Stimulated activated CD4-positive, alpha-beta T cell treated with anti-CD3 and anti-CD28 coated beads, Interleukin-1b, Interleukin-23, amount 100 ng/mL, for 4 hours (primary cell): ENCODE results near the gene MTUS2.

Experiments
- DNase-seq, 2 donors: peaks; one replicate each; pipeline ENCODE4 v3.0.0-alpha.2; 2020; ENCODE audit warnings: low read depth in 2 of 2

Gene MTUS2

DNA sequence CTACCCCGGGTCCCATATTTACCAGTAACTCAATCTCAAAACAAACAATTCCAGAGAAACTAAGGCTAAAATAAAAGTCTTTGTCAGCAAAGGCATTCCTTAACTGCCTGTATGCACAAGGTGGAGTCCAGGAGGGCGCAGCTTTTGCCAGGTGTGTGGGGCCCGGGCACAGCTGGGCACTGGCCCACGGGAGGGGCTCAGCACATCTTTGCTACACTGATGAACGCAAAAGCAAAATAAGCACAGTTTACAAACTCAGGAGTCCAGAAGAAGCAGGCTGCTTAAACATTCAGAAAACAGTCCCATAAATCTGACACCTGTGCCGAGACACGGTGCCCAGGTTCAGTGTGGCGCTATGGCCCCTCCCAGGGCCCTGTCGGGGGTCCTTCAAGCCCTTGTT is 704.5 kb downstream of the MTUS2 start:
- DNase-seq: no peak

DNA sequence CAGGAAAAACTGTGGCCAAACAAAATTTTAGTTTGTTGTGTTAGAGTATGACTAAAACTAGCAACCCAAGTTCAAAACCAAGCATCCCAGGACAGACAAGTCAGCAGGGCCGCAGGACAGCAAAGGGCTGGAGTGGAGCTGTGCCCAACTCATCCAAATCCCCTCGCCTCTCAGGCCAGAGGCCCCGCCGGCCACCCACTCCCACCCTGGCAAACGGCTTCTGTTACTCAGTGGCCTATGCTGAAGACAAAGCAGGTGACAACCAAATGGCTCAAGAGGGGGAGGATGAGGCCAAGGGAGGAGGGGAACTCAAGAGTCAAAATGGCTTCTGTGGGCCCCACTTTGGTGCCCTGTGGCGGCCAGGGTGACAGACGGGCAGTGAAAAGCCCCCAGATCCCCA is 705.6 kb downstream of the MTUS2 start:
- no peak for DNase-seq

DNA sequence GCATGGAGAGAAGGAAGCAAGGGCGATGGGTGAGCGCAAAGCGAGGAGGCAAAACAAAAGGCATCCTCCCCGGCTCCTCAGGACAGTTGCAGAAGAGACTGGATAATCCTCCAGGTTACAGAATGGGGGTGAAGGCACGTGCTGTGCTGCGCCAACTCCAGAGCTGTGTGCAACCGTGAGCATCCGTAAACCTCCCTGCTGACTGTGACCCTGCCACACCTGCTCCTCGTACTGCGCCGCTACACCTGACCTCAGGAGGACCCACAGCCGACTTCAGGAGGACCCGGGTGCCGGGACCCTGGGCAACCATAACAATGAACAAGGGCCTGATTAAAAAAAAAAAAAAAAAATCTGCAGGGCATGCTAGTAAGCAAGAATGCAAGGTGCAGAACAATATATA is 706.6 kb downstream of the MTUS2 start:
- DNase-seq: no peak

DNA sequence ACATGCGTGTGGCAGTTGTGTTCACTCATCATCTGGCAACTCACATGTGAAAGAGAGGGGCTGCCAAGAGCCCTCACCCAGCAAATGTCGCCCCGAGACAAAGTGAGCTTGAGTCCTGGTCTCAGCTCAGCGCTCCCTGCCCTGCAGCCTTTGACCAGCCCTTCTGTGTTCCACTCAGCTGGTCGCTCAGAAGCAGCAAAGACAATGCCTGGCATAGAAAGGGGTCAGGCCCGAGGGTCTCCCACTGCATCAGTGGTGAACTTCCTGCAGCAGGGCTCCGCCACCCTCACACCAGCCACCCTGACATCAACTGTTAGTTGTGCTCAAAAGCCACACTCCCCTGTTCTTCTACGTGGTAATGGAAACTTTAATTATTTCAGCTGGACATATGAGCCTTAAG is 707.4 kb downstream of the MTUS2 start:
- DNase-seq: no peak

DNA sequence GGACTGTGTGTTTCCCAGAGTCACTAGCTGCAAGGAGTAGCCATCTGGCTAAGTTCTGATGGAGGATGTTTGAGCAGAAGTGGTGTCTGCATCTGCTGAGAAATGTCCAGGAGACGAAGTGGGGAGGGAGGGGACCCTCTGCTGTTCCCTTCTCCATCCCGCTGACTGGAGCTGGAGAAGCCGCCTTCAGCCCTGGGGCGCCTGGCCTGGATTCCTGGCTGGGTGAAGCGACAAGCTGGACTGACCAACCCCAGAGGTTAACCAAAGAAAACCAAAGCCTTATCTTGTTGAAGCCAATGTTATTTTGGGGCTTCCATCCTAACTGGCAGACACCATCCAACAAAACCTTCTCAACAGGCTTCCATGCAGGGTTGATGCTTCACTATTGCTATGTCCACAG is 707.8 kb downstream of the MTUS2 start:
- DNase-seq: no peak

DNA sequence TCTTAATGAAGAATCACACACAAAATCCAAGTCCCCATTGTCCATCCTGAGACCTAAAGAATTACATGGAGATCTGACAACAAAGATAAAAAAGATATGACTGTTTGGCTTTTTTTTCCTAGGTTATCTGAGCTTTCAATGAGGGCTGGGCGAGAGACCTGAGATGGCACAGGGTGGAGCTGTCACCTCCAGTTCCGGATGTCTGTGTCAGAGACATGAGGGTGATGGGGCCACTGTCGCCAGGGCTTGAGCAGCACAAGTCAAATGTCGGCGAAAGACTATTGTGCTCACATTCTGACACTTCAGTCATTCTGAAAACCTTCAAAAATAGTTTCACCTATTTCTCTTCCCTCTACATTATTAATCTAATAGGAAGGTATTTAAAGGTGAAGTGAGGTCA is 709.6 kb downstream of the MTUS2 start:
- DNase-seq: no peak

DNA sequence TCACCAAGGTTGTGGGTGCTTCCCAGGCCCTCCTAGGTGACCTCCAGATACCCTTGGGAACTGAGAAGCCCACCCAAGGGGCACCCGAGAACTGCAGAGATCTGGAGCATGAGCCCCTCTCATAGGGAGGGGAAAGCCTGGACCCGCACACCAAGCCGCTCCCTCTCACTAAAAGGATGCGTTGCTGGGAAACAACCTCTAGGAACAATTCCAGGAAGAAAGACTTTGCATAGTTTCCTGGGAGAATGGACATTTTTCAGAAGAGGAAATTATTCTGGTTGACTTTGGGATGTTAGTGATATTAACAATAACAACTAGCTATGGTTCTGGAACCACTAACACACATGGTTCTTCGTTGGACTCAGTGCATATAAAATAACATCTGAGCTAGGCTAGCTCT is 710.8 kb downstream of the MTUS2 start:
- DNase-seq: no peak

DNA sequence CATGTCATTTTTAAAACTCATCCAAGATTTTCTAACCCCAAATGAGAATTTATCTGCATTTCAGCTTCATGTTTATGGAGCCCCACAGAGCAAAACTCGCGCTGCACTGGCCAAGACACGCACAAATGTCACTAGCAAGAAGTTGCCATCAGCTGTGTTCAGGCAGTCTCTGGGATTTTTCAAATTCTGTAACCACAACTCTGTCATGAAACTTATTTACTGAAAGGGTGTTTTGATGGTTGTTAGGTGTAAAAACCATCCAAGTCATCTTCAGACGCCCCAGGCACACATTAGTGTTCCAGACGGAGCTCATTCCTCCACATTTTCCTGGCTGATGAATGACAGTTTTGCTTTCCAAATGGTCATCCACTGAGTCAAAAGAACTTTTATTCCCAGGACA is 712.0 kb downstream of the MTUS2 start:
- DNase-seq: no peak

DNA sequence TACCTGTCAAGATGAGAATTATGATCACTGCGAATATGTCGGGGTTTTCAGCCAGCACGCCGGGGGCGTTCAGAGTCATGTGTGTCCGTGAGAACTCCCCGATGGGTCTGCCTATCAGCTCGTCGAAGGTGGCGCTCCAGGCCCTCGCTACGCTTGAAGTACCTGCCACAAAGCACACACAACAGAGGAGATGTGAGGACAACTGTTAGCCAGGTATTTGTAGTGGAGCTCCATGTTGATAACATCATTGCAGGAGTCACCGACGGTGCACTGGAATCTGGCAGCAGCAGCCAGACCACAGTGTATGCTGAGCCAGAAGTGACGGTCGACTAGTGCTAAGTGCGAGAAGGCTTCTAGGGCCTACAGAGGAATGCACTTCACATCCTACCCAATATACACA is 712.7 kb downstream of the MTUS2 start:
- DNase-seq: no peak

DNA sequence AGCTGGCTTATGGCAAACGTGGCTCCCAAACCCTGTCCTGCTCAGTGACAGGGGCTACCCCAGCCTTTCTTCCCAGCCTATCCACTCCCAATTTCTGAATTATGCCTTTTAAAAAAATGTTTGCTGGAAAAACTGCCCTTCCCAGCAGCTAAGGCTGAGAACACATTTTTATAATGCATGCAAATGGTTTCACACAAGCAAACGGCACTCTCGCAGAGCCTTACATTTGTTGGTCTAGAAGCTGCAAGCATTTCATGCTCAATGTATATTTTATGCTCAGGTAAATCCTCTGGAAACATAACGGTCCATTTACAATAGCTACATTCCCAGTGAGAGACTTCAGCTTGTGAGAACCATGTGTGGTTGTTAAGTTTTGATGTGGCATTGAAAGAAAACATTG is 713.9 kb downstream of the MTUS2 start:
- no peak for DNase-seq

DNA sequence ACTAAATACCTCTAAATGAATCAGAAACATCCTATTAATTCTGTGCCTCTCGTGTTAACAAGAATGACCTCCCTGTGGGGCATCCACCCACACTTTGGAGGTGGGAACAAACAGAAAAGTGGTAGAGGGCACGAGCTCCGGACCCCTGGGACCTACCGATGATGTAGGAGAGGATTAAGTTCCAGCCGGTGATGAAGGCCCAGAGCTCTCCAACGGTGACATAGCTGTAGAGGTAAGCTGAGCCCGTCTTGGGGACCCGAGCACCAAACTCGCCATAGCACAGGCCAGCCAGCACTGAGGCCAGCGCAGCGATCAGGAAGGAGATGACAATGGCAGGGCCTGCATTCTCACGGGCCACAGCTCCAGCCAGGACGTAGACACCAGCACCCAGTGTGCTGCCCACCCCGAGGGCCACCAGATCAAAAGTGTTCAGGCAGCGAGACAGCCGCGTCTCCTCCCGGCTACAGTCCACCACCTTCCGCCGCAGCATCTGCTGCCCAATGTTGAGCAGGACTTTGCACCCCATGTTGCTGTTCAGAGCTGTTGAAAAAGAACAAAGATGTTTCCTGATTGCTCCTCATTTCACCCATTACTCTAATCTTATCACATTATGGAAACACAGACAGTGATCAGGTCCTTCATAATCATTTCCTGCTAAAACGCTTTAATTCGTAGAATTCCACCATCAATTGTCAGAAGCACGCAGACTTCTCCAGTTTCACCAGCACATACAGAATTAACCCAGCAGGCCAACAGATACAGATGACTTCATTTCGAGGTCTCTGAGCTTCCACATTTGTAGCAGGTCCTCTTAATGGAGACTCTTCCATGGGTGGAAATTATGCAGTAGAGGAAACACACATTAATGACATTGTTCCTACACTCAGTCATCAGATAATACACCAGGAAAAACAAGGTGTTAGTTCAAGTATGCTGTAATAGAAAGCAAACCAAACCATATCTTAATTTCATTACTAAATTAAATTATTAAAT is 715.8 kb downstream of the MTUS2 start:
- no peak for DNase-seq

DNA sequence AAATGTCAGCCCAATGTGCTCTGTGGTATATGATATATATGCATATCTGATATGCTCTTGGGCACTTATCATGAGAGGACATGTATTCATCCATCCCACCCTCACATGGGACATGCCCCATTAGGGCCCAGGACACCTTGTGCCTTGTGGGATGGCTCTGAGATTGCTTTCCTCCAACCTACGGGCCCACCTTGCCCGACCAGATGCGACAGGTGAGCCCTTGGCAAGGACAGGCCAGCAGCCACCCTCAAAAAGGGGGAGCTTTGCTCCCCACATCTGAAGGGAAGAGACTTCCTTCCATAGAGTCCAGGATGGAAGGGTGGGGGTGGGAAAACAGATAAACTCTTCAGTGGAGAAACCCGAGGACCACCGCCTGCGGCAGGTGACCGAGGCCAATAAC is 716.7 kb downstream of the MTUS2 start:
- DNase-seq: no peak

DNA sequence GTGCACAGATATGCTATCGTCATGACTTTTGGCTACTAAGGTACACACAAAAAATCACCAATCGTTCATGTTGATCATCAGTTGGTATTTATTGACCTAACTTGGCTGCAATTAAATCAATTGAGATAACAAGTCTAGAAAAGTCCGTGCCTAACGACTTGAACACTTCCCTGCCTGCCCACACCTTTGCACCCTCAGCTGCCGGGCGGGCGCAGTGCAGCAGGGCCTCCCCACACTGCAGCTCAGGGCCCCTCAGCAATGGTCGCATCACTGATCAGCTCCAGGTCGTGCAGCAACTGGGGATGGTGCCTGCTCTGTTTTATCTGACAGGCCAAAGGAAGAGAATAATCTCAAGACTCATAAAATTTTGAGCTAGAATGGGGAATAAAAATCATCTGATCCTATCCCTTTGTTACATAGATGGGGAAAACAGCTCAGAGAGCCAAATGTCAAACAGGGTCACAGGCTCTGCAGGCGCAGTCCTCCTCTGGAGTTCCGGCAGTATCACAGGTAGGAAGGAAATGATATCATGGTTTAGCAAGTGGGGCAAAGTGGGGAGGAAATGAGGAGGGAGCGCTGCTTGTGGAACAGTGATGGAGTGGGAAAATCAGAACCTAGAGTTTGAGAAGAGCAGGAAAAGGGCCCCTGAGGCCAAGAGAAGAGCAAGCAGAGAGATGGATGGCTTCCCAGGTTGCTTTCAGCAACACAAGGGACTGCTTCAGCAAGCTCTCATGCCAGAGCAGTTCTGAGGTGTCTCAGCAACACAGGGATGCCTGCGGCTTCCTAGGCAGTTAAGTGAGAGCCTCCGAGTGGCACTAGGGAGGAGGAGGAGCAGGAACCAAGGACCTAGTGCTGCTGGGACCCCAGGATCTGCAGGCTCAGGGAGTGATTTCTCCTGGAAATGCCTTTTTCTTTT is 717.9 kb downstream of the MTUS2 start:
- no peak for DNase-seq

DNA sequence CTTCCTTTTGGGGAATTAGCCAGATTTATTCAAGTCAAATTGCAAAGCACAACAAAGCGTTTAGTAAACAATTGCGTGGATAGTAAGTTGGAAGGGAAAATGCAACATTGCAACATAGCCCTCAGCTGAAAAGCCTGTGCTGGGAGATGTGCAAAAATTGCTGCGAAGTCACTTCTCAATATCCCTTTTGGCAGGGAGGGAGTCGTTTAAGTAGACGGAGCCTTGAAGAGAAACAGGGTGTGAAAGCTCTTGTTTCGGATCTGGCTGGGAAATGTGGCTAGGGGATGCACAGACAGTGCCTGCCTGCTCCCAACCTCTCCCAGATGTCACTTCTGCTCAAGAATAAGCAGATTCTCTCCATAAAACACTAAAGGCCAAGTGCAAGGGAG is 718.5 kb downstream of the MTUS2 start:
- DNase-seq: no peak

DNA sequence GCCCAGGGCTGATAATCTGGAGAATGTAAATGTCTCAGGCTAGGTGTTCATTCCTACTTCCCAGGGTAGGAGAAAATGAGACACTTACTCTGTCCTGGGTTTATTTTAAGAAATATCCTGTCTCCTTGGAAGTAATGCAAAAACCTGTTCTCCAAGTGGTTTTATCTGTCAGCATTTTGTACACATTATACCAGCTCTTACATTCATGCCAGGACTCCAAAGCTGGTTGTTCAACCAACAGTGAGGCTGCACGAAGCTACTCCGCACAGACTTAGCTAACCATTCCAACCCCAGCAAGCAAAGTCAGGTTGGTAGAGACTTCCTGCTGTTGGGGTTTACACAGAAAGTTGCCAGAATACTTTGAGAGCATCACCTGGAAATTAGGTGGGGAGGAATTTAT is 719.7 kb downstream of the MTUS2 start:
- DNase-seq: no peak

DNA sequence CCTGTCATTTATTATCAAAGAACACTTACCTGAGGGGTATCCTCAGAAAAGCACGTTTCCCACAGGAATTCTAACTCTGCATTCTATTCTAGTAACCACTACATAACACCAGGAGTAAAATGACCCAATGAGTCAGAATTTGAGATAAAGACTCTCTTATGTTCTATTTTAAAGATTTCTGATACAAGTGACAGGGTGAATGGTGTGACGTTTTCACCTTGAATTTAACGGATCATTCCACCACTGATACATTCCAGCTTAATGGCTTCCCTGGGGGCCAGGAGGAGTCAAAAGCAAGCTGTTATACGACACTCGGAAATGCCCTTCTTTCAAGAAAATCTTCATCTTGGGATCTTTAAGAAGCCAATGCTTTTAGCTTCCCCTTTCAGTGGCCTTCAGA is 720.2 kb downstream of the MTUS2 start:
- DNase-seq: no peak

DNA sequence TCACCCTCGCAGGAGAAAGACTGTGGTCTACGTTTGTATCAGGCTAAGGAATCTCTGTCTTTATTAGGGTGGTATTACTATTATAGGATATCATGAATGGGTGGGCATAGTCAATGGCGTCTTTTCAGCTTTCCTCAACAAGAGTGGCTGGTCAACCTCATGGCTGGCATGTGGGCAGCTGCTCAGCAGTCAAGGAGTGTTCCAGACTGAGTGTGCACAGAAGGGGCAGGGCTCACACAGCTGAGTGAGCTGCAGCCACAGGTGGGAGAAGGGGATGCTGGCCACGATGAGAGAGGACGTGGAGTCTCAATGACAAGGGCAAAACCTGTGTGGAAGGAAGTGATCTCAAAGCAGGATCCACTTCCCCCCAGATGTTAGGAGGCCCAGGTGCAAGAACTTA is 720.7 kb downstream of the MTUS2 start:
- DNase-seq: no peak

DNA sequence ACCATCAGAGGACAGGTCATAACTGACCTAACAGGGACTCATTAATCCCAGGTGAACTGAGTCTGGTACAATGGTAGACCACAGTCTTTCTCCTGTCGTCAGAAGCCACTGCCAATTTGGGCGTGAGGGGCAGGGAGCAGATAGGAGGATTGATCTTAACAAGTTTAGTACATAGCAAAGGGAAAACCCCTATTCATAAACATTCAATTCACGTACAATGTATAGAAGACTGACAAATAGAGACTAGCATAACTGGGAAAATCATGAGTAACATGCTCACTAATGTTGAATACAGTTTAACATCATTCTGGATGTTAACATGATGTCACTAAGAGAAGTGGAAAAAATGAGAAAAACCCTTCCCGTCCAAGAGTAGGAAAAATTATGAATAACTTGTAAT is 721.3 kb downstream of the MTUS2 start:
- DNase-seq: no peak

DNA sequence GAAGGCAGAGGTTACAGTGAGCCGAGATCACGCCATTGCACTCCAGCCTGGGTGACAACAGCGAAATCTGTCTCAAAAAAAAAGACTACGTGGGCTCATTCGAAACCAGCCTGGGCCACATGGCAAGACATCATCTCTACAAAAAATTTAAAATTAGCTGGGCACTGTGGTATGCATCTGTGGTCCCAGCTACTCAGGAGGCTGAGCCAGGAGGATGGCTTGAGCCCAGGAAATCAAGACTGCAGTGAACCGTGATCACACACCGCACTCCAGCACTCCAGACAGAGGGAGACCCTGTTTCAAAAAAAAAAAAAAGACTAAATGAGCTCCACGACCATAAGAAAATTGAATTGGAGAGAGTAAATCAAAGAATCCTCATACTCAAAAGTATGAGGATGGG is 722.2 kb downstream of the MTUS2 start:
- DNase-seq: no peak

DNA sequence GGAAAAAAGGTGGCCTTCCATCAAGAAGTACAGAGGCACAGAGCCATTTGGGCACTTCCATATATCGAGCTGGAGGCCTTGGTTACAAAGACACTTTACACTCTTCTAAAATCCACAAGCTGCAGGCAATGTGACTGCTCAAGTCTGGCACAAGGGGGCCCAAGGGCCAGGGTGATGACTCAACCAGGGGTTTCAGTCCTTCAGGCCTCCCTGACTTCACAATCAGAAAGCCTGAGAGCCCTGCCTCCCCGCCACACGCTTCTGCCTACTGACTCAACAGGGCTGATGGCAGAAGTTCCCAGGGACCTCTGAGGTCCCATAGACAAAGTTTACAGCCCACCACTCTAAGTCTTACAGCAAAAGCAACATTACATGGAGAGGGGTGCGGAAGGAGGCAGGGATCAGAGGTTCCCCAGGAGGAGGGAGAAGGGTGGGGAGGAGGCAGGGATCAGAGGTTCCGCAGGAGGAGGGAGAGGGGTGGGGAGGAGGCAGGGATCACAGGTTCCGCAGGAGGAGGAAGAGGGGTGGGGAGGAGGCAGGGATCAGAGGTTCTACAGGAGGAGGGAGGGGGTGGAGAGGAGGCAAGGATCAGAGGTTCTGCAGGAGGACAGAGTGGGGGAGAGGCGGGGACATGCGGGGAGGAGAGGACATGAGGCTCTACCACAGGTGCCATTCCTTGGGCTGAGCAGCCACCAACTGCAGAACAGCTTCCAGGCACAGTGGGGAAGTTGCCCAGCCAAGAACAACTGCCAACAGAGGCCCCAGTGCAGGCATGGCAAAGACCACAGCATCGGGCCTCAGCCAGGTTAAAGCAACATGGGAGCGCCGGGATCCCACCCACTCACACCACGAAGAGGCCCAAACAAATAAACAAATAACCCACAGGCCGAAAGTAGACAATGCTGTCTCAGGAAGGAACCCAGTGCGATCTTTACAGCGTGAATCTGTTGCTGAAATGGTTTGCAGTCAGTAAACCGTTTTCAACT is 723.4 kb downstream of the MTUS2 start:
- peak in 1 of 2 donors; percentile 13 for DNase-seq

DNA sequence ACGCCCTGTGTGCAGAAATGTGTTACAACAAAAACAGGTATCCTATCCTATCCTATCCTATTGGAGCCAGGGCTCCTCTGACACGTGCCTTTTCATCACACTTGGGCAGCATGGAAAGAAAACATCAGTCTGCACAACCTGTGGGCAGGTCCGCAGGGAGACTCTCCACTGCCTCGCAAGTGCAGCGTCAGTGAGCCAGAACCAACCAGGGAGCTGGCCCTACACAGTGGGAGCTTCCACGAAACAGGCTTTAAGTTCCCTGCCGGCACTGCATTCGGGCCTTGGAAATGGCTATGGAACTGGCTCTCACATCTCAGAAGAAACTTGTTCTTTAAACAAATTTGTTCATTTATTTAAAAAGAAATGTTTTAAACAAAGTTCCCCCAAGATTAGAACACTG is 725.8 kb downstream of the MTUS2 start:
- DNase-seq: no peak

DNA sequence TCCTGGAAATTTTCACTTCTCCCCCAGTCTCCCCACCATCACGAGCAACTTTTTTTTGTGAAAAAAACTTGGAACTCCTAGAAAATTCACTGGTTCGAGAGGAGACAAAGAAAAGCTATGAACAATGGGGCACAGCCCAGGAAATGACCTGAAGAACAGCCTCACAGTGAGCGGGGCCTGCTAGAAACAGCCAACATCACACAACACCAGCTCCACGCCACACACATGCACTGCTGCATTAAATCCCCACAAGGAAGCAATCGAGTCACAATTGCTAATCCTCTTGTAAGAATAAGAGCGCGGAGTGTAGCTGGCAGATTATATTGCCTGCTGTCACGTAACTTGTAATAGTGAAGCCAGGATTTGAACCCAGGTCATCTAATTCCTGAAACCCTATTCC is 726.5 kb downstream of the MTUS2 start:
- DNase-seq: no peak
